ENCODE results near the gene SYCP1. TPM values are rescaled to one million over a fixed set of nuclear protein-coding genes. Genes with fewer than 3 reads are reported as not detected.

SYCP1 gene
- total RNA-seq, 4 donors from 2014 or later, result not detected

GRCh38 chr1:114979278-114979891 lies 124.7 kb downstream of the SYCP1 start:
- peaks cover 0 to 7% (median 0%) of the 10 kb centered on the region in 4 donors for H3K9me3 ChIP-seq
- H3K27me3 ChIP-seq, result no peaks in the 10 kb centered on the region
- H3K4me3 ChIP-seq, result no peak overlapping the region
- no peak overlapping the region for H3K27ac ChIP-seq
- DNase-seq, result peak in 2 of 3 donors; percentile 58 to 84
- H3K4me1 ChIP-seq, result no peaks in the 10 kb centered on the region
- no peaks in the 10 kb centered on the region for H3K36me3 ChIP-seq
- TF ChIP-seq CTCF (IDR thresholded peaks at IDR 0.05) (peak; percentile 56 to 92 (median 84)), POLR2A (IDR thresholded peaks at IDR 0.05) (no peak)

- H3K4me3 ChIP-seq, result no peak overlapping the region
- no peak for DNase-seq
- H3K4me1 ChIP-seq, result no peaks in the 10 kb centered on the region
- no peaks in the 10 kb centered on the region for H3K36me3 ChIP-seq
- no peak overlapping the region for H3K27ac ChIP-seq
- H3K27me3 ChIP-seq, result no peaks in the 10 kb centered on the region
- TF ChIP-seq POLR2A (IDR thresholded peaks at IDR 0.05) (no peak), CTCF (IDR thresholded peaks at IDR 0.05) (no peak)
- peaks cover 0 to 7% (median 0%) of the 10 kb centered on the region in 4 donors for H3K9me3 ChIP-seq
These were observed 127.6 kb downstream of the SYCP1 start for GRCh38 chr1:114982251-114982650.

DNA sequence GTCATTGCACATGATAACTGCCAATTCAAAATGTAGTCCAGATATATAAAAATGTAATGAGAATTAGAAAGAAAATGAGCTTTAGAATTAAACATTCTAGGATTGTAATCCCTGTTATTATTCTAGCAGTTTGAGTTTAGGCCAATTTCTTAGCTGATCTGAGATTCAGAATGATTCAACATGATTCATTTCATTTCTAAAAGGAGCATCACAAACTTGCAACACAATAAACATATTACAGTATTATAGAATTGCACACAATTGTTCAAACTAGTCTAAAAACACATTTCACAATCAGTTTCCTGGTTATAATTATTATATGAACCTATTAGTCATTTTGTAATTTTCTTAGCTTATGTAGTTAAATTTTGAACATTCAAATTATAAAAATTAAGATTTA lies 131.6 kb downstream of the SYCP1 start:
- Histone ChIP-seq H3K9me3 (peaks cover 0 to 9% (median 4%) of the 10 kb centered on the region in 4 donors), H3K4me3 (no peak overlapping the region), H3K27me3 (no peaks in the 10 kb centered on the region), H3K36me3 (no peaks in the 10 kb centered on the region), H3K4me1 (no peaks in the 10 kb centered on the region), H3K27ac (no peak overlapping the region)
- TF ChIP-seq POLR2A (IDR thresholded peaks at IDR 0.05) (no peak), CTCF (IDR thresholded peaks at IDR 0.05) (no peak)
- DNase-seq, result no peak

DNA sequence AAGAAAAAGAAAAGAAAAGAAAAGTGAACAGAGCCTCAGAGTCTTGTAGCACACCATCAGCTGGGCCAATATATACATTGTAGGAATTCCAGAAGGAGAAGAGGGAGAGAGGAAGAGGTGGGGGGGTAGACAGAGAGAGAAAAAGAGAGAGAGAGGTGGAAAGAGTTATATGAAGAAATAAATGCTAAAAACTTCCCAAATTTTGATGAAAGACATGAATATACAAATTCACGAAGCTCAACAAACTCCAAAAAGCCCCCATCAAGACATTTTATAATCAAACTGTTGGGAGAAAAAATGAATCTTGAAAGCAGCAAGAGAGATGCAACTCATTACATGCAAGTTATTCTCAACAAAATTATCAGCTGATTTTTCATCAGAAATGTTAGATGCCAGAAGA lies 133.4 kb downstream of the SYCP1 start:
- Histone ChIP-seq H3K36me3 (no peaks in the 10 kb centered on the region), H3K9me3 (peaks cover 0 to 9% (median 0%) of the 10 kb centered on the region in 4 donors), H3K4me1 (no peaks in the 10 kb centered on the region), H3K4me3 (no peak overlapping the region), H3K27ac (no peak overlapping the region), H3K27me3 (no peaks in the 10 kb centered on the region)
- no peak for DNase-seq
- no peak for TF ChIP-seq POLR2A (IDR thresholded peaks at IDR 0.05)
- TF ChIP-seq CTCF (IDR thresholded peaks at IDR 0.05), result no peak

- Histone ChIP-seq H3K4me3 (no peak overlapping the region), H3K27me3 (no peaks in the 10 kb centered on the region), H3K9me3 (no peaks in the 10 kb centered on the region), H3K27ac (no peak overlapping the region), H3K36me3 (no peaks in the 10 kb centered on the region), H3K4me1 (no peaks in the 10 kb centered on the region)
- no peak for DNase-seq
- TF ChIP-seq POLR2A (IDR thresholded peaks at IDR 0.05), result no peak
- TF ChIP-seq CTCF (IDR thresholded peaks at IDR 0.05), result no peak
These were observed 143.0 kb downstream of the SYCP1 start for GRCh38 chr1:114997510-114998289.
